ENCODE results near the gene ACP4. TPM values are rescaled to one million over a fixed set of nuclear protein-coding genes. Genes with fewer than 3 reads are reported as not detected.

The ACP4 gene
- total and polyA plus RNA-seq, 4 donors = not detected

DNA sequence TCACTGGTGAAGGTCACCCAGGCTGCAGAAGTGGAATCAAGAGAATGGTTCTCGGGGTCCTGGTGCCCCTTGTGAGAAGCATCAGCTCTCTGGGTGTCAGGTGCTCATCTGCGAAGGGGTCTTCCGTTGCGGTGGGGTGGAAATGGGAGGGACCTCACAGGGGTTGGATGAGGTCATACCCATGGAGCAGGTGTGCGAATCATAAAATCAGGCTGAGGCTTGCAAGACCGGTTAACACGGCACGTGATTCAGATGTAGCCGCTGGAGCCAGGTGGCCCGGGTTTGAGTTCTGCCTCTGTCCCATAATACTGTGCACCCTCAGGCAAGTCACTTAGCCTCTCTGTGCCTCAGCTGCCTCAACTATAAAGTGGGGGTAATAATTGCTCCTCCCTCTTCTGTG lies 47.1 kb downstream of the ACP4 start:
- Histone ChIP-seq H3K4me3 (ENCODE audit: low read length in 2 of 2) (no peak overlapping the region), H3K27me3 (ENCODE audit: control insufficient read depth in 1 of 2, insufficient read depth in 2 of 2, low read length in 1 of 2) (no peaks in the 10 kb centered on the region), H3K4me1 (ENCODE audit: control insufficient read depth in 1 of 2, insufficient read depth in 2 of 2, low read length in 2 of 2) (no peaks in the 10 kb centered on the region), H3K9me3 (ENCODE audit: control insufficient read depth, low read length) (peaks cover under 1% of the 10 kb centered on the region), H3K36me3 (ENCODE audit: control insufficient read depth in 1 of 2, insufficient read depth in 2 of 2, low read length in 1 of 2) (no peaks in the 10 kb centered on the region), H3K27ac (ENCODE audit: low read depth in 1 of 2, low read length in 2 of 2) (no peak overlapping the region)
- 76 to 85% methylated on average over 10 of the region's 10 CpGs for WGBS, 2 donors
- DNase-seq (peak; percentile 17 to 52), ATAC-seq (ENCODE audit: low FRiP score) (no peak)
- intact Hi-C loops (cut with DNase I) = no loop called here

DNA sequence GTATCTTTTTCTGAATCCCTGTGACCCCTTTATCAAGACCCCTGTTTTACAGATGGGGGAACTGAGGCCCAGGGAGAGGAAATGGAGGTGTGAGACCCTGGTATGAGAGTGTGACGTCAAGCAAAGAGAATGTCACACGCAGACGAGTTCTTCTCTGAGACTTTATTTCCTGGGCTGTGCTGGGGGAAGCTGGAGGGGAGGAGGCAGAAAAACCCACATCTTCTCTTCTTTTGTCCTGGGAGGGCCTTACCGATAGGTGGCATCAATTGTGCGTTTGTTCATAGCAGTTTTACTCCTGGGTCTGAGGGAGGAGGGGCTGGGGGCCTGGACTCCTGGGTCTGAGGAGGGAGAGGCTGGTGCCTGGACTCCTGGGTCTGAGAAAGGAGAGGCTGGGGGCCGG lies 48.0 kb downstream of the ACP4 start:
- intact Hi-C loops (cut with DNase I) = no loop called here
- Histone ChIP-seq H3K4me3 (ENCODE audit: low read length in 2 of 2) (no peak overlapping the region), H3K27ac (ENCODE audit: low read depth in 1 of 2, low read length in 2 of 2) (no peak overlapping the region), H3K27me3 (ENCODE audit: control insufficient read depth in 1 of 2, insufficient read depth in 2 of 2, low read length in 1 of 2) (no peaks in the 10 kb centered on the region), H3K9me3 (ENCODE audit: control insufficient read depth, low read length) (peaks cover 1% of the 10 kb centered on the region), H3K36me3 (ENCODE audit: control insufficient read depth in 1 of 2, insufficient read depth in 2 of 2, low read length in 1 of 2) (no peaks in the 10 kb centered on the region), H3K4me1 (ENCODE audit: control insufficient read depth in 1 of 2, insufficient read depth in 2 of 2, low read length in 2 of 2) (no peaks in the 10 kb centered on the region)
- 11 to 16% methylated on average over 6 of the region's 6 CpGs for WGBS, 2 donors
- ATAC-seq (ENCODE audit: low FRiP score) = no peak
- no peak for DNase-seq

DNA sequence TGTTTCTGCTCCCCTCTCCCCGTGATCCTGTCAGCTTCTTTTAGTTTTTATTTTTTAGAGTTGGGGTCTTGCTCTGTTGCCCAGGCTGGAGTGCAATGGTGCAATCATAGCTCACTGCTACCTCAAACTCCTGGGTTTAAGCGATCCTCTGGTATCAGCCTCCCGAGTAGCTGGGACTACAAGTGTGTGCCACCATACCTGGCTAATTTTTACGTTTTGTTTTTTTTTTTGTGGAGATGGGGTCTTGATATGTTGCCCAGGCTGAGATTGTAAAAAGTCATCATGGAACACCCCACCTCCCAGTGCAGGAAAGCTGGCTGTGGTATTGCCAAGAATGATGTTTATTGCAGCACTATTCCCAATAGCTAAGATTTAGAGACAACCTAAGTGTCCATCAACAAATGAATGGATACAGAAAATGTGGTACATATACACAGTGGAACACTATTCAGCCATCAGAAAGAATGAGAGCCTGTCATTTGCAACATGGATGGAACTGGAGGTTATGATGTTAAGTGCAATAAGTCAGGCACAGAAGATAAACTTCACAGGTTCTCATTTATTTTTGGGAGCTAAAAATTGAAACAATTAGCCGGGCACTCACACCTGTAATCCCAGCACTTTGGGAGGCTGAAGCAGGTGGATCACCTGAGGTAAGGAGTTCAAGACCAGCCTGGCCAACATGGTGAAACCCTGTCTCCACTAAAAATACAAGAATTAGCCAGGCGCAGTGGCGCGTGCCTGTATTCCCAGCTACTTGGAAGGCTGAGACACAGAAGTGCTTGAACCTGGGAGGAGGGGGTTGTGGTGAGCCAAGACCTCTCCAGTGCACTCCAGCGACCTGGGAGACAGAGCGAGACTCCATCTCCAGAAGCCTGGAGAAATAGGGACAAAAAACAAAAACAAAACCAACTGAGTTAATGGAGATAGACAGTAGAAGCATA lies 49.8 kb downstream of the ACP4 start:
- DNase-seq = peak in 1 of 2 donors; percentile 21
- intact Hi-C loops (cut with DNase I) = no loop called here
- 76 to 77% methylated on average over 10 of the region's 10 CpGs for WGBS, 2 donors
- H3K36me3 ChIP-seq (ENCODE audit: control insufficient read depth in 1 of 2, insufficient read depth in 2 of 2, low read length in 1 of 2) = no peaks in the 10 kb centered on the region
- no peak overlapping the region for H3K27ac ChIP-seq (ENCODE audit: low read depth in 1 of 2, low read length in 2 of 2)
- no peak overlapping the region for H3K4me3 ChIP-seq (ENCODE audit: low read length in 2 of 2)
- H3K9me3 ChIP-seq (ENCODE audit: control insufficient read depth, low read length) = peaks cover 5% of the 10 kb centered on the region
- H3K4me1 ChIP-seq (ENCODE audit: control insufficient read depth in 1 of 2, insufficient read depth in 2 of 2, low read length in 2 of 2) = no peaks in the 10 kb centered on the region
- no peak for ATAC-seq (ENCODE audit: low FRiP score)
- no peaks in the 10 kb centered on the region for H3K27me3 ChIP-seq (ENCODE audit: control insufficient read depth in 1 of 2, insufficient read depth in 2 of 2, low read length in 1 of 2)

DNA sequence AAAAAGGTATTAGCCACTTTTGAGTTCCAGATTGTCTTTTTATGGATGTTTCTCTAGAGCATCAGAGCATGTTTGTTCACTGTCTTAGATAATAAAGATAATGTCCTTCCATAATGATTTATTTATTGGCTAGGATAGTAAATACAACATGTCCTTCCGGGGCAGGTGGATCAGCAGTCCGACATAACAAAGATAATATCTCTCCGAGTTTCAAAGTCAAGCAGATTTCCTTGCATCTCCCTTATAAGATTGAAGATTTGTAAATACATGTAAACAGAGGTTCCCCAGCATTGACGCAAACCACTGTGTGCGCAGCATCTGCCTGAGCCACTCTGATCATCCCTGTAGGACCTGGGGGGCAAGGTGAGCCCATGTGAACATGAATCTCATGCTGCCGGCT lies 51.9 kb downstream of the ACP4 start:
- Histone ChIP-seq H3K4me3 (ENCODE audit: low read length in 2 of 2) (no peak overlapping the region), H3K9me3 (ENCODE audit: control insufficient read depth, low read length) (peaks cover 5% of the 10 kb centered on the region), H3K27me3 (ENCODE audit: control insufficient read depth in 1 of 2, insufficient read depth in 2 of 2, low read length in 1 of 2) (no peaks in the 10 kb centered on the region), H3K36me3 (ENCODE audit: control insufficient read depth in 1 of 2, insufficient read depth in 2 of 2, low read length in 1 of 2) (no peaks in the 10 kb centered on the region), H3K27ac (ENCODE audit: low read depth in 1 of 2, low read length in 2 of 2) (no peak overlapping the region), H3K4me1 (ENCODE audit: control insufficient read depth in 1 of 2, insufficient read depth in 2 of 2, low read length in 2 of 2) (no peaks in the 10 kb centered on the region)
- ATAC-seq (ENCODE audit: low FRiP score) (no peak), DNase-seq (no peak)
- intact Hi-C loops (cut with DNase I) = no loop called here
- WGBS, 2 donors = 90 to 92% methylated on average over 6 of the region's 6 CpGs

DNA sequence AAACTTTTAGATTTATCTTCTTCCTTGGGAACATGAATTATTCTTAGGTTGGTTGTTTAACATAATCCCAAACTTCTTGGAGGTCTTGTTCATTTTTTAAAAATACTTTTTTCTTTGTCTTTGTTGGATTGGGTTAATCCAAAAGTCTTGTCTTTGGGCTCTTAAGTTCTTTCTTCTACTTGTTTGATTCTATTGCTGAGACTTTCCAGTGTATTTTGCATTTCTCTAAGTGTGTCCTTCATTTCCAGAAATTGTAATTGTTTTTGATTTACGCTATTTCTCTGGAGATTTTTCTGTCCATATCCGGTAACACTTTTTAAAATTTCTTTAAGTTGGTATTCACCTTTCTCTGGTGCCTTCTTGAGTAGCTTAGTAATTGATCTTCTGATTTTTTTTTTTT lies 53.0 kb downstream of the ACP4 start:
- no peak overlapping the region for H3K27ac ChIP-seq (ENCODE audit: low read depth in 1 of 2, low read length in 2 of 2)
- ATAC-seq (ENCODE audit: low FRiP score) (no peak), DNase-seq (no peak)
- intact Hi-C loops (cut with DNase I) = no loop called here
- H3K9me3 ChIP-seq (ENCODE audit: control insufficient read depth, low read length) = peaks cover 5% of the 10 kb centered on the region
- H3K4me1 ChIP-seq (ENCODE audit: control insufficient read depth in 1 of 2, insufficient read depth in 2 of 2, low read length in 2 of 2) = no peaks in the 10 kb centered on the region
- H3K27me3 ChIP-seq (ENCODE audit: control insufficient read depth in 1 of 2, insufficient read depth in 2 of 2, low read length in 1 of 2) = no peaks in the 10 kb centered on the region
- 94 to 96% methylated on average over 2 of the region's 2 CpGs for WGBS, 2 donors
- no peaks in the 10 kb centered on the region for H3K36me3 ChIP-seq (ENCODE audit: control insufficient read depth in 1 of 2, insufficient read depth in 2 of 2, low read length in 1 of 2)
- no peak overlapping the region for H3K4me3 ChIP-seq (ENCODE audit: low read length in 2 of 2)

DNA sequence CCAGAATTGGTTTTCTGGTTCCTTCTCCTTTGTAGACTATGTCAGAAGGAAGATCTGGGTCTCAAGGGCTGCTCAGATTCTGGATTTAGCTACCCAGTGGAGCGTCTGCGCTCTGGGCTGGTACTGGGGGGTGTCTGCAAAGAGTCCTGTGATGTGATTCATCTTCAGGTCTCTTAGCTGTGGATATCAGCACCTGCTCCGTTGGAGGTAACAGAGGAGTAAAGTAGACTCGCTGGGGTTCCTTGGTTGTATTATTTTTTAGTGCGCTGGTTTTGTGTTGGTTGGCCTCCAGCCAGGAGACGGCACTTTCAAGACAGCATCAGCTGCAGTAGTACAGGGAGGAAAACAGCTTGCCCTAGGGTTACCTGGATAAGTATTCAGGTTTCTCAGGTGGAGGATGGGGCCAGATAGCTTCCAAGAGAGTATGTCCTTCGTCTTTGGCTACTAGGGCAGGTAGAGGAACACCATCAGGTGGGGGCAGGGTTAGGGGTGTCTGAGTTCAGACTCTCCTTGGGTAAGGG lies 53.5 kb downstream of the ACP4 start:
- Histone ChIP-seq H3K4me3 (ENCODE audit: low read length in 2 of 2) (no peak overlapping the region), H3K27ac (ENCODE audit: low read depth in 1 of 2, low read length in 2 of 2) (no peak overlapping the region), H3K4me1 (ENCODE audit: control insufficient read depth in 1 of 2, insufficient read depth in 2 of 2, low read length in 2 of 2) (no peaks in the 10 kb centered on the region), H3K36me3 (ENCODE audit: control insufficient read depth in 1 of 2, insufficient read depth in 2 of 2, low read length in 1 of 2) (no peaks in the 10 kb centered on the region), H3K9me3 (ENCODE audit: control insufficient read depth, low read length) (peaks cover 5% of the 10 kb centered on the region), H3K27me3 (ENCODE audit: control insufficient read depth in 1 of 2, insufficient read depth in 2 of 2, low read length in 1 of 2) (no peaks in the 10 kb centered on the region)
- WGBS, 2 donors = 67% methylated on average over 7 of the region's 7 CpGs
- DNase-seq = no peak
- no peak for ATAC-seq (ENCODE audit: low FRiP score)
- intact Hi-C loops (cut with DNase I) = no loop called here

DNA sequence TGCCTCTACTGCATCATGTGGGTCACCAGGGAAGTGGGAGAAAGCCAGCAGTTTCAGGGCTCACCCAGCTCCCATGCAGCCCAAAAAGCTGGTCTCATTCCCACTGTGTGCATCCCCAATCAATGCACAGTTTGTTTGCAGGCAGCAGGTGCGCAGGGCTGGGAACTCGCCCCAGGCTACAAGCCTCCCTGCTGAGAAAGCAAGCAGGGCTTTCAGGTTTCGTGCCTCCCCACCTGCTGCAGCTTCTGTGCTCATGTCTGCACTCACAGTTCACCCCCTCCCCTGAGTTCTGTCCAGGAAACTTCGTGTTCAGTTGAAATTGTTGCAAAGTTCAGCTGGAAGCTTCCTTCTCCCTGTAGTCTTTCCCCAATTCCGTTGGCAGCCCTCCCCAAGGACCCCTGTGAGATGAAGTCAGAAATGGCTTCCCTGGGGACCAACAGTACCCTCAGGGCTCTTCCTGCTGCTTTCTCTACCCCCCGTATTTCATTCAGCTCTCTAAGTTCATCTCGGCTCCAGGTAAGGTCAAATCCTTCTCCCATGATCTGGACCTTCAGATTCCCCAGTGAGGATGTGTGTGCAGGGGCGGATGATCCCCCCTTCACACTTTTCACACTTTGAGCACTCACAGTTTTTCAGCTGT lies 54.2 kb downstream of the ACP4 start:
- WGBS, 2 donors = 65% methylated on average over 8 of the region's 8 CpGs
- H3K27me3 ChIP-seq (ENCODE audit: control insufficient read depth in 1 of 2, insufficient read depth in 2 of 2, low read length in 1 of 2) = no peaks in the 10 kb centered on the region
- intact Hi-C loops (cut with DNase I) = no loop called here
- no peaks in the 10 kb centered on the region for H3K36me3 ChIP-seq (ENCODE audit: control insufficient read depth in 1 of 2, insufficient read depth in 2 of 2, low read length in 1 of 2)
- ATAC-seq (ENCODE audit: low FRiP score) (no peak), DNase-seq (no peak)
- peaks cover 5% of the 10 kb centered on the region for H3K9me3 ChIP-seq (ENCODE audit: control insufficient read depth, low read length)
- H3K4me1 ChIP-seq (ENCODE audit: control insufficient read depth in 1 of 2, insufficient read depth in 2 of 2, low read length in 2 of 2) = no peaks in the 10 kb centered on the region
- no peak overlapping the region for H3K27ac ChIP-seq (ENCODE audit: low read depth in 1 of 2, low read length in 2 of 2)
- H3K4me3 ChIP-seq (ENCODE audit: low read length in 2 of 2) = no peak overlapping the region
